GM12878 (cell line): ENCODE data around the gene POU5F1. TPM values are rescaled to one million over a fixed set of nuclear protein-coding genes. Genes with fewer than 3 reads are reported as not detected.

ENCODE experiments used
- ATAC-seq: fragments of 200-7000 bp; cut with Tn5 transposase; 3 replicates; pipeline ENCODE4 v1.9.1; 2020; ENCODE audit warnings: mild to moderate bottlenecking, moderate library complexity
- BruUV-seq: library from RNA; stranded (reverse); fragments of 400-500 nt; replicated peaks from 2 replicates; lab custom pipeline; 2021; lab: Mats Ljungman, UMichigan
- CTCF ChIA-PET: fragments of 300-600 bp; sonication (Branson Sonifier 250); formaldehyde crosslinking; extraction: SDS; loops from one replicate; lab custom pipeline; 2021; ENCODE audit warnings: inconsistent platforms; lab: Yijun Ruan, JAX
- POLR2A ChIA-PET: fragments of 350-600 bp; formaldehyde crosslinking; extraction: SDS; loops from one replicate; lab custom pipeline; 2021; ENCODE audit warnings: inconsistent platforms; lab: Charles Lee
- RAD21 ChIA-PET: fragments of 300-600 bp; sonication (Branson Sonifier 250); formaldehyde crosslinking; loops from one replicate; lab custom pipeline; 2023; ENCODE audit warnings: antibody characterized with exemption; ENCODE audit not compliant: unreplicated experiment; lab: Charles Lee
- SMC1A ChIA-PET: fragments of 300-600 bp; sonication (Branson Sonifier 250); formaldehyde crosslinking; loops from one replicate; lab custom pipeline; 2023; ENCODE audit not compliant: unreplicated experiment, uncharacterized antibody; lab: Charles Lee
- DNase-seq: peaks from one replicate; pipeline ENCODE4 v3.0.0-alpha.2; 2011; ENCODE audit warnings: low read depth, low spot score
- FAIRE-seq: peaks from 3 replicates; lab custom pipeline; 2011; peaks lifted over from hg19 to GRCh38; lab: Jason Lieb, UNC
- H2AFZ ChIP-seq: 2 replicates; pipeline ENCODE4 v1.6.0; 2011; ENCODE audit warnings: low read depth, low read length, control low read depth; ENCODE audit not compliant: control insufficient read depth
- H3K27ac ChIP-seq: 2 replicates; pipeline ENCODE4 v1.5.1; 2011; ENCODE audit warnings: control low read depth; ENCODE audit not compliant: control insufficient read depth, insufficient read depth
- H3K27me3 ChIP-seq, 2 experiments: replicated peaks in 1 of 2; 2 replicates each; pipeline versions ENCODE4 v1.6.0 to v1.6.1; 2011; ENCODE audit warnings: low read length in 1 of 2; ENCODE audit not compliant: control insufficient read depth in 2 of 2, insufficient read depth in 2 of 2
- H3K36me3 ChIP-seq, 2 experiments: 2 replicates each; pipeline ENCODE4 v1.5.1; 2011; ENCODE audit warnings: low read length in 1 of 2; ENCODE audit not compliant: control insufficient read depth in 2 of 2, insufficient read depth in 2 of 2
- H3K4me1 ChIP-seq: 2 replicates; pipeline ENCODE4 v1.6.1; 2011; ENCODE audit warnings: mild to moderate bottlenecking, low read length, moderate library complexity, mixed read lengths; ENCODE audit not compliant: control insufficient read depth, insufficient read depth
- H3K4me2 ChIP-seq: 2 replicates; pipeline ENCODE4 v1.6.0; 2011; ENCODE audit warnings: control low read depth; ENCODE audit not compliant: control insufficient read depth, insufficient read depth
- H3K4me3 ChIP-seq: fragments of 200-600 bp; sonication (generic); 2 replicates; pipeline ENCODE4 v1.5.1; 2016
- H3K79me2 ChIP-seq: 2 replicates; pipeline ENCODE4 v1.6.0; 2011; ENCODE audit warnings: low read length; ENCODE audit not compliant: control insufficient read depth, insufficient read depth
- H3K9ac ChIP-seq: 2 replicates; pipeline ENCODE4 v1.8.0; 2011; ENCODE audit warnings: low read length, control low read depth, mixed read lengths; ENCODE audit not compliant: control insufficient read depth, insufficient read depth
- H3K9me3 ChIP-seq: replicated peaks from 3 replicates; pipeline ENCODE4 v1.5.1; 2011; ENCODE audit warnings: mild to moderate bottlenecking, low read length; ENCODE audit not compliant: control insufficient read depth, insufficient read depth
- H4K20me1 ChIP-seq: 2 replicates; pipeline ENCODE4 v1.6.0; 2011; ENCODE audit not compliant: control insufficient read depth, insufficient read depth
- BHLHE40 ChIP-seq, 2 experiments: fragments of 450-650 bp in 1 of 2; IDR thresholded peaks; 2 replicates each; pipeline ENCODE4 v1.6.1; 2011 to 2017; ENCODE audit warnings: low read depth in 2 of 2, borderline replicate concordance in 1 of 2, improper control_type of control experiment in 1 of 2, low read length in 1 of 2, mild to moderate bottlenecking in 1 of 2
- FOS ChIP-seq: IDR thresholded peaks from 3 replicates; pipeline ENCODE4 v1.6.1; 2011; ENCODE audit warnings: borderline replicate concordance; ENCODE audit not compliant: insufficient read length; ENCODE audit errors: extremely low read depth
- MXI1 ChIP-seq: fragments of 150-350 bp; IDR thresholded peaks from 2 replicates; pipeline ENCODE4 v1.6.1; 2011; ENCODE audit warnings: low read depth, mild to moderate bottlenecking, inconsistent platforms, low read length, improper control_type of control experiment
- SKIL ChIP-seq: fragments of 450-650 bp; IDR thresholded peaks from 2 replicates; pipeline ENCODE4 v1.6.1; 2017; ENCODE audit warnings: mild to moderate bottlenecking, low read depth, inconsistent platforms; ENCODE audit not compliant: poor library complexity, severe bottlenecking
- SREBF2 ChIP-seq: IDR thresholded peaks from 2 replicates; pipeline ENCODE4 v1.6.1; 2012; ENCODE audit warnings: mild to moderate bottlenecking, low read length
- USF1 ChIP-seq: IDR thresholded peaks from 2 replicates; pipeline ENCODE4 v1.6.1; 2011; ENCODE audit warnings: borderline replicate concordance, low read depth, mild to moderate bottlenecking, moderate library complexity, mixed read lengths, low read length; ENCODE audit not compliant: insufficient read depth; ENCODE audit errors: extremely low read length
- ZBTB11 ChIP-seq: fragments of 450-650 bp; formaldehyde crosslinking; IDR thresholded peaks from 2 replicates; pipeline ENCODE4 v1.5.0; 2022; ENCODE audit warnings: mild to moderate bottlenecking, missing genetic modification characterization
- ZNF622 ChIP-seq: fragments of 450-650 bp; IDR thresholded peaks from 2 replicates; pipeline ENCODE4 v1.6.1; 2017; ENCODE audit warnings: mild to moderate bottlenecking, inconsistent platforms
- WGBS: methylation state at CpG from one replicate; pipeline ENCODE4 v1.1.6; 2016; ENCODE audit warnings: low lambda C conversion rate; ENCODE audit not compliant: insufficient replicate concordance, insufficient coverage; ENCODE audit errors: missing lambda C conversion rate; 5-methylcytosine and 5-hydroxymethylcytosine counted together
- in situ Hi-C: fragments of 300-500 bp; cut with MboI; formaldehyde crosslinking; loops from 9 replicates; pipeline ENCODE4 v1.14.3; 2018; ENCODE audit warnings: mixed read lengths
- intact Hi-C: fragments of 100-400 bp; cut with micrococcal nuclease; formaldehyde crosslinking; loops from one replicate; pipeline ENCODE4 v1.14.2; 2022; ENCODE audit not compliant: unreplicated experiment
- polyA plus RNA-seq, 11 experiments: library from polyadenylated mRNA; depleted of rRNA in 4 of 11; unstranded in 6 of 11; stranded (reverse) in 5 of 11; fragments of >200 nt; fragmentation: Nextera tagmentation in 4 of 11; fragmentation: Illumina TruSeq in 1 of 11; extraction: Ambion mirVana in 4 of 11; extraction: Trizol in 1 of 11; gene quantifications; 1 replicate in 1 of 11; 2 replicates in 10 of 11; pipeline versions ENCODE4 v1.2.1 to v1.2.3, GENCODE V29; 2011 to 2016; ENCODE audit warnings: inconsistent platforms in 2 of 11, missing spikeins in 2 of 11, low read depth in 1 of 11
- total RNA-seq, 4 experiments: library from RNA; depleted of rRNA in 3 of 4; stranded (reverse); fragments of >200 nt in 3 of 4; fragmentation: Illumina TruSeq in 1 of 4; extraction: Trizol in 1 of 4; gene quantifications; 2 replicates each; pipeline versions ENCODE4 v1.2.1 to v1.2.3, GENCODE V29; 2013 to 2021
- TF ChIP-seq, protein P1 (sequence below): fragments of 150-350 bp; IDR thresholded peaks from 2 replicates; pipeline ENCODE4 v1.6.1; 2016; ENCODE audit warnings: low read depth, low read length
- TF ChIP-seq, protein P2 (sequence below): fragments of 450-650 bp; IDR thresholded peaks from 2 replicates; pipeline ENCODE4 v1.6.1; 2014; ENCODE audit warnings: mild to moderate bottlenecking

The POU5F1 gene
- total and polyA plus RNA-seq, 10 of the 15 experiments (the other 5 are each of a cell fraction or from before 2014, with no cell fraction given), result 1.4 to 5.5 (median 3.2) TPM

GRCh38 chr6:31114541-31114878, 56.0 kb downstream of the POU5F1 start, which contains the start of gene PSORS1C1:
PSORS1C1 (plus strand) TSS chr6:31114800; CDS start chr6:31129633, 14,833 bp downstream.
- Histone ChIP-seq H3K9me3 (no peaks in the 10 kb centered on the region), H3K27ac (no peak within 1 kb of the TSS), H3K79me2 (no peaks in the 10 kb centered on the region), H2AFZ (no peak within 1 kb of the TSS; the same call in 1 of the 2 replicates), H4K20me1 (no peaks in the 10 kb centered on the region), H3K9ac (no peak within 1 kb of the TSS), H3K36me3 (no peaks in the 10 kb centered on the region), H3K27me3 (peaks cover 3 to 4% of the 10 kb centered on the region in 2 experiments; a peak in 3 of 4 replicates), H3K4me1 (no peaks in the 10 kb centered on the region), H3K4me3 (no peak within 1 kb of the TSS), H3K4me2 (no peak within 1 kb of the TSS)
- ChIA-PET POLR2A (no interaction called here), SMC1A (no interaction called here), CTCF (interaction anchor here (1.3 to 3.0 kb wide), 2 partner anchors 22 to 27 kb away, joined by 3 to 11 read pairs; no protein-coding TSS in a partner anchor), RAD21 (interaction anchor here (0.6 kb wide), 1 partner anchor 201 kb away, joined by 3 read pairs; no protein-coding TSS in a partner anchor)
- no TSS peak for BruUV-seq
- intact Hi-C loops, result no loop called here
- DNase-seq (no peak), ATAC-seq (no peak), FAIRE-seq (no peak)
- in situ Hi-C loops, result no loop called here
- 21% methylated on average over 2 of the region's 3 CpGs for WGBS
- TF ChIP-seq SKIL, result no peak
- TF ChIP-seq FOS, result no peak
- TF ChIP-seq ZNF622, result no peak
- no peak for TF ChIP-seq BHLHE40 (IDR thresholded peaks at IDR 0.05; ENCODE audit: borderline replicate concordance in 1 of 2, low read depth in 2 of 2, low read length in 1 of 2)
- TF ChIP-seq, protein P1, sequence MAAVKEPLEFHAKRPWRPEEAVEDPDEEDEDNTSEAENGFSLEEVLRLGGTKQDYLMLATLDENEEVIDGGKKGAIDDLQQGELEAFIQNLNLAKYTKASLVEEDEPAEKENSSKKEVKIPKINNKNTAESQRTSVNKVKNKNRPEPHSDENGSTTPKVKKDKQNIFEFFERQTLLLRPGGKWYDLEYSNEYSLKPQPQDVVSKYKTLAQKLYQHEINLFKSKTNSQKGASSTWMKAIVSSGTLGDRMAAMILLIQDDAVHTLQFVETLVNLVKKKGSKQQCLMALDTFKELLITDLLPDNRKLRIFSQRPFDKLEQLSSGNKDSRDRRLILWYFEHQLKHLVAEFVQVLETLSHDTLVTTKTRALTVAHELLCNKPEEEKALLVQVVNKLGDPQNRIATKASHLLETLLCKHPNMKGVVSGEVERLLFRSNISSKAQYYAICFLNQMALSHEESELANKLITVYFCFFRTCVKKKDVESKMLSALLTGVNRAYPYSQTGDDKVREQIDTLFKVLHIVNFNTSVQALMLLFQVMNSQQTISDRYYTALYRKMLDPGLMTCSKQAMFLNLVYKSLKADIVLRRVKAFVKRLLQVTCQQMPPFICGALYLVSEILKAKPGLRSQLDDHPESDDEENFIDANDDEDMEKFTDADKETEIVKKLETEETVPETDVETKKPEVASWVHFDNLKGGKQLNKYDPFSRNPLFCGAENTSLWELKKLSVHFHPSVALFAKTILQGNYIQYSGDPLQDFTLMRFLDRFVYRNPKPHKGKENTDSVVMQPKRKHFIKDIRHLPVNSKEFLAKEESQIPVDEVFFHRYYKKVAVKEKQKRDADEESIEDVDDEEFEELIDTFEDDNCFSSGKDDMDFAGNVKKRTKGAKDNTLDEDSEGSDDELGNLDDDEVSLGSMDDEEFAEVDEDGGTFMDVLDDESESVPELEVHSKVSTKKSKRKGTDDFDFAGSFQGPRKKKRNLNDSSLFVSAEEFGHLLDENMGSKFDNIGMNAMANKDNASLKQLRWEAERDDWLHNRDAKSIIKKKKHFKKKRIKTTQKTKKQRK, result no peak
- TF ChIP-seq USF1, result no peak
- no peak for TF ChIP-seq SREBF2
- no peak for TF ChIP-seq ZBTB11 (CRISPR knock-in tag)
- no peak for TF ChIP-seq MXI1
- TF ChIP-seq, protein P2, sequence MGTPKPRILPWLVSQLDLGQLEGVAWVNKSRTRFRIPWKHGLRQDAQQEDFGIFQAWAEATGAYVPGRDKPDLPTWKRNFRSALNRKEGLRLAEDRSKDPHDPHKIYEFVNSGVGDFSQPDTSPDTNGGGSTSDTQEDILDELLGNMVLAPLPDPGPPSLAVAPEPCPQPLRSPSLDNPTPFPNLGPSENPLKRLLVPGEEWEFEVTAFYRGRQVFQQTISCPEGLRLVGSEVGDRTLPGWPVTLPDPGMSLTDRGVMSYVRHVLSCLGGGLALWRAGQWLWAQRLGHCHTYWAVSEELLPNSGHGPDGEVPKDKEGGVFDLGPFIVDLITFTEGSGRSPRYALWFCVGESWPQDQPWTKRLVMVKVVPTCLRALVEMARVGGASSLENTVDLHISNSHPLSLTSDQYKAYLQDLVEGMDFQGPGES, result no peak
